Heart left ventricle (tissue), 13 donors: Measurements from ENCODE around the gene SKA2.

Experiments
- POLR2A ChIP-seq, 2 donors: fragments of 450-650 bp; IDR thresholded peaks; one replicate each; pipeline ENCODE4 v1.6.1; 2017; ENCODE audit warnings: antibody characterized with exemption in 2 of 2, mild to moderate bottlenecking in 2 of 2, moderate library complexity in 2 of 2
- TF ChIP-seq, protein P1 (sequence below), 12 donors: fragments of 200-600 bp; sonication (generic) in 4 of 12; IDR thresholded peaks; one replicate each; pipeline versions ENCODE4 v1.5.0 to v1.8.0; 2018 to 2022; ENCODE audit warnings: antibody characterized with exemption in 12 of 12, mild to moderate bottlenecking in 5 of 12
- donor health status: ischemic (EF 13 %, LVEDD 7.1; RV severe dilation, severe dysfunction).
- donor health status: DM: no; HTN: yes; CAD: no.
- donor health status: DM: no; HTN: no; CAD: no.
- donor health status: ischemic (EF 25% LVEDD 6.9; RV normal size, moderate dysfunction).
- donor health status: ischemic (EF 25% LVEDD 5.7; RV mildly dilated, moderate dysfunction).
- donor health status: ischemic (EF 35%, LVEDD 5.7; RV mildly dilated, moderate dysfunction).
- donor health status: nonischemic (EF 11% LVEDD 7.7; RV severe dilation, severe dysfunction).
- donor health status: DM: yes; HTN: yes; CAD: no.
- donor health status: PGD.
- donor health status: ischemic (EF 29% LVEDD 5.4; RV normal size, mild dysfunction).
- donor health status: nonischemic (EF 23%, LVEDD 6.1; RV moderate dilation, normal function).

DNA sequence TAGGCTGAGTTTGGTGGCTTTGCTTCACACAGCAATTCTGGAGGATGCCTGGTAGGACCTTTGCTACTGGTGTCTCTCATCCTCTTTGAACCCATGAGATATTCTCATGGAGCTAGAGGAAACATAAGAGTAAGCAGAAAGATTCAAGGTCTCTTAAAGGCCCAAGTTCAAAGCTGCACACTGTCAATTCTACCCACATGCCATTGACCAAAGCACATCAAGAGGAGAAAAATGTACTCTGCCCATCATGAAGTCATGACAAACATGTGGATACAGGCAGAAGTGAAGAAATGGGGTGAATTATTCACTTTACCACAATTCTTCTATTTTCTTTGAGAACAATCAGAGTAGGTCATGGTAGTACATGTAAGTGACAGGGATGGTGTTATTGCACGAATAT lies 13.1 kb downstream of the SKA2 start:
- TF ChIP-seq, protein P1, sequence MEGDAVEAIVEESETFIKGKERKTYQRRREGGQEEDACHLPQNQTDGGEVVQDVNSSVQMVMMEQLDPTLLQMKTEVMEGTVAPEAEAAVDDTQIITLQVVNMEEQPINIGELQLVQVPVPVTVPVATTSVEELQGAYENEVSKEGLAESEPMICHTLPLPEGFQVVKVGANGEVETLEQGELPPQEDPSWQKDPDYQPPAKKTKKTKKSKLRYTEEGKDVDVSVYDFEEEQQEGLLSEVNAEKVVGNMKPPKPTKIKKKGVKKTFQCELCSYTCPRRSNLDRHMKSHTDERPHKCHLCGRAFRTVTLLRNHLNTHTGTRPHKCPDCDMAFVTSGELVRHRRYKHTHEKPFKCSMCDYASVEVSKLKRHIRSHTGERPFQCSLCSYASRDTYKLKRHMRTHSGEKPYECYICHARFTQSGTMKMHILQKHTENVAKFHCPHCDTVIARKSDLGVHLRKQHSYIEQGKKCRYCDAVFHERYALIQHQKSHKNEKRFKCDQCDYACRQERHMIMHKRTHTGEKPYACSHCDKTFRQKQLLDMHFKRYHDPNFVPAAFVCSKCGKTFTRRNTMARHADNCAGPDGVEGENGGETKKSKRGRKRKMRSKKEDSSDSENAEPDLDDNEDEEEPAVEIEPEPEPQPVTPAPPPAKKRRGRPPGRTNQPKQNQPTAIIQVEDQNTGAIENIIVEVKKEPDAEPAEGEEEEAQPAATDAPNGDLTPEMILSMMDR (IDR thresholded peaks at IDR 0.05): no peak
- no peak for TF ChIP-seq POLR2A (IDR thresholded peaks at IDR 0.05)
